ENCODE data around the gene LDOC1. TPM values are rescaled to one million over a fixed set of nuclear protein-coding genes. Genes with fewer than 3 reads are reported as not detected.

Gene LDOC1
- total and polyA plus RNA-seq, 2 of the 8 experiments (the other 6 are each of a cell fraction or from before 2014, with no cell fraction given): 19.1 to 52.4 TPM

- no peaks in the 10 kb centered on the region for H4K20me1 ChIP-seq (replicated peaks in 1 of 2; ENCODE audit: control insufficient read depth in 1 of 2, insufficient read depth in 2 of 2, low read length in 2 of 2)
- no peak overlapping the region for H2BK20ac ChIP-seq (ENCODE audit: low read length)
- ChIA-PET CTCF (ENCODE audit: partially characterized antibody) (no interaction called here), POLR2A (ENCODE audit: partially characterized antibody) (no interaction called here)
- no peak overlapping the region for H3K23ac ChIP-seq (ENCODE audit: insufficient read length)
- H3K18ac ChIP-seq (ENCODE audit: extremely low read depth, low read length): no peak overlapping the region
- H4K91ac ChIP-seq (replicated peaks; ENCODE audit: insufficient read length, low read length): no peak overlapping the region
- 88% methylated on average over 1 of the region's 1 CpG; no CpG with 5 or more reads in 1 of the 2 experiments for WGBS, 2 experiments (ENCODE audit: extremely low coverage in 1 of 2, insufficient coverage in 1 of 2, insufficient read length in 1 of 2, insufficient replicate concordance in 2 of 2, low coverage in 1 of 2, low lambda C conversion rate in 2 of 2, missing lambda C conversion rate in 1 of 2)
- H3K14ac ChIP-seq (ENCODE audit: insufficient read length): no peak overlapping the region
- no peaks in the 10 kb centered on the region for H3K4me1 ChIP-seq (replicated peaks in 1 of 4; ENCODE audit: control insufficient read depth in 3 of 4, insufficient read depth in 4 of 4, low read length in 3 of 4)
- H3K36me3 ChIP-seq (ENCODE audit: control insufficient read depth in 2 of 4, insufficient read depth in 4 of 4, low read length in 3 of 4): no peaks in the 10 kb centered on the region
- H3K79me2 ChIP-seq (ENCODE audit: control insufficient read depth in 1 of 2, insufficient read depth in 2 of 2, low read length in 2 of 2): no peaks in the 10 kb centered on the region
- FAIRE-seq (no peak), DNase-seq (ENCODE audit: low read depth in 1 of 2, low spot score in 2 of 2) (no peak)
- H2BK15ac ChIP-seq (ENCODE audit: low read length): no peak overlapping the region
- H3K56ac ChIP-seq (replicated peaks; ENCODE audit: insufficient read length, low read depth, low read length): no peak overlapping the region
- no peak overlapping the region for H3K4me3 ChIP-seq (ENCODE audit: extremely low read depth in 1 of 4, insufficient read depth in 2 of 4, low read depth in 3 of 4, low read length in 4 of 4)
- no peak overlapping the region for H2BK120ac ChIP-seq (replicated peaks; ENCODE audit: low read depth, low read length)
- H3K9ac ChIP-seq (replicated peaks in 1 of 4; ENCODE audit: extremely low read depth in 1 of 4, low read depth in 3 of 4, low read length in 3 of 4): no peak overlapping the region
- no peaks in the 10 kb centered on the region for H3K9me3 ChIP-seq (ENCODE audit: insufficient read depth in 2 of 2, low read depth in 1 of 2, low read length in 1 of 2)
- no peak for TF ChIP-seq POU5F1 (IDR thresholded peaks at IDR 0.05; ENCODE audit: low read depth, low read length)
- TF ChIP-seq PHF8 (conservative IDR thresholded peaks at IDR 0.05; ENCODE audit: low read depth, low read length): no peak
- TF ChIP-seq EGR1 (IDR thresholded peaks at IDR 0.05; ENCODE audit: borderline replicate concordance, low read depth, low read length): no peak
- no peak overlapping the region for H3K4me2 ChIP-seq (ENCODE audit: insufficient read depth in 1 of 2, low read depth in 2 of 2, low read length in 2 of 2)
- no peak overlapping the region for H2BK12ac ChIP-seq (ENCODE audit: low read depth, low read length)
- H4K5ac ChIP-seq (ENCODE audit: insufficient read length, low read depth, low read length): no peak overlapping the region
- no peak overlapping the region for H3K4ac ChIP-seq (replicated peaks; ENCODE audit: insufficient read length, low read depth, low read length)
- no peak overlapping the region for H2AK5ac ChIP-seq (ENCODE audit: low read depth, low read length)
- H3K27ac ChIP-seq (ENCODE audit: low read depth, low read length): no peak overlapping the region
- no peak overlapping the region for H2AFZ ChIP-seq (ENCODE audit: low read length)
- H3K27me3 ChIP-seq (replicated peaks in 1 of 4; ENCODE audit: control insufficient read depth in 3 of 4, extremely low read depth in 1 of 4, insufficient read depth in 3 of 4, low read length in 3 of 4): no peaks in the 10 kb centered on the region
- no peaks in the 10 kb centered on the region for H3K23me2 ChIP-seq (ENCODE audit: low read depth, low read length)
- H2BK5ac ChIP-seq (ENCODE audit: low read depth, low read length): no peak overlapping the region
- no peaks in the 10 kb centered on the region for H3K79me1 ChIP-seq (ENCODE audit: low read depth, low read length)
- H4K8ac ChIP-seq (ENCODE audit: extremely low read depth, insufficient read depth, low read length): no peak overlapping the region
Measured at GRCh38 chrX:141214196-141214595, 37.3 kb upstream of the LDOC1 start.

All from H1 (cell line).